ENCODE measurements around the gene PRKCB. TPM values are rescaled to one million over a fixed set of nuclear protein-coding genes. Genes with fewer than 3 reads are reported as not detected.

Gene PRKCB
- total RNA-seq, 1 donor from 2014 or later, result 24.1 TPM

DNA sequence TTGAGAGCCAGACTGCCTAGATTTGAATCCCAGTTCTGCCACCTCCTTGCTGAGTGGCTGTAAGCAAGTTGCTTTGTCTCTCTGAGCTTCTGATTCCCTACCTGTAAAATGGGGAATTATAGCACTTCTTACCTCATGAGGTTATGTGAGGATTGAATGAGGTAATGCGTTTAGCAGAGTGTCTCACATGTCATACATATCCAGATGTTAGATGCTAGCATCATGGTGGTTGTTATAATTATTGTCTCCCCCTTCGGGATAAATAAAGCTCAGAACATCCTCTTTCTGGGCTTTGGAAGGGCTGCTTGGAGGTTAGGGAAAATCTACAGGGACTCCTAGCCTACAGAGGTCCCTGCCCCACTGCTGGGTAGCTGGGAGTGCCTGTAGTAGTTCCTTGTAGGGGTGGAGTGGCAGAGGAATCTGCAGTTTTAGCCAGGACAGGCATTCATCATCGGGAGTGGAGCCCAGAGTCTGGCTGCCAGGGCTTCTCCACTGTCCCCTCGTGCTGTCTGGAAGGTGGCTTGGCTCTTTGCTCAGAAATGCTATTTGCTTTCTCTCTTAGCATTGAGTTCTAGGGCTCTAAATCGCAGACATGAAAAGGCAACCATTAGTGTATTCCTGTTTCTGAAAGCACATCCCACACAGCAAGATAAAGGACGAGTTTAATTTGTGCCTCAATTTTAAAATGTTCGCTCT lies 282.5 kb downstream of the PRKCB start:
- Histone ChIP-seq H3K36me3 (no peaks in the 10 kb centered on the region), H3K27ac (no peak overlapping the region), H3K27me3 (ENCODE audit: low read depth) (no peaks in the 10 kb centered on the region), H3K9me3 (no peaks in the 10 kb centered on the region), H3K4me1 (no peaks in the 10 kb centered on the region), H3K4me3 (no peak overlapping the region)
- ATAC-seq (no peak), DNase-seq (no peak)
- intact Hi-C loops (cut with DNase I), result no loop called here
- TF ChIP-seq, protein P1, sequence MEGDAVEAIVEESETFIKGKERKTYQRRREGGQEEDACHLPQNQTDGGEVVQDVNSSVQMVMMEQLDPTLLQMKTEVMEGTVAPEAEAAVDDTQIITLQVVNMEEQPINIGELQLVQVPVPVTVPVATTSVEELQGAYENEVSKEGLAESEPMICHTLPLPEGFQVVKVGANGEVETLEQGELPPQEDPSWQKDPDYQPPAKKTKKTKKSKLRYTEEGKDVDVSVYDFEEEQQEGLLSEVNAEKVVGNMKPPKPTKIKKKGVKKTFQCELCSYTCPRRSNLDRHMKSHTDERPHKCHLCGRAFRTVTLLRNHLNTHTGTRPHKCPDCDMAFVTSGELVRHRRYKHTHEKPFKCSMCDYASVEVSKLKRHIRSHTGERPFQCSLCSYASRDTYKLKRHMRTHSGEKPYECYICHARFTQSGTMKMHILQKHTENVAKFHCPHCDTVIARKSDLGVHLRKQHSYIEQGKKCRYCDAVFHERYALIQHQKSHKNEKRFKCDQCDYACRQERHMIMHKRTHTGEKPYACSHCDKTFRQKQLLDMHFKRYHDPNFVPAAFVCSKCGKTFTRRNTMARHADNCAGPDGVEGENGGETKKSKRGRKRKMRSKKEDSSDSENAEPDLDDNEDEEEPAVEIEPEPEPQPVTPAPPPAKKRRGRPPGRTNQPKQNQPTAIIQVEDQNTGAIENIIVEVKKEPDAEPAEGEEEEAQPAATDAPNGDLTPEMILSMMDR (IDR thresholded peaks at IDR 0.05), result no peak

DNA sequence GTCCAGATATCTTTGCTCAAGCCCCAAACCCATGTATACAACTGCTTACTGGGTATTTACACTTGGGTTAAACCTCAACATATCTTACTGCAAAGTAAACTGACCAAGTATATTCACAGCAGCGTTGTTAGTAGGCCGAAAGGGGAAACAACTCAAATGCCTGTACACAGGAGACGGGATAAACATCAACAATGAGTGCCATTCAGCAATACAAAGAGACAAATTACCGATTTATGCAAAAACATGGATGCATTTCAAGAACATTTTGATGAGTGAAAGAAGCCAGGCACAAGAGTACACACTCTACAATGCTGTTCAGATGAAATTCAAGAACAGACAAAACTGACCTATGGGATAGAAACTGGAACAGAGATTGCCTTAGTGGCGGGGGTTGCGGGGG lies 284.0 kb downstream of the PRKCB start:
- Histone ChIP-seq H3K4me1 (no peaks in the 10 kb centered on the region), H3K36me3 (peaks cover 10% of the 10 kb centered on the region), H3K27me3 (ENCODE audit: low read depth) (no peaks in the 10 kb centered on the region), H3K27ac (no peak overlapping the region), H3K9me3 (no peaks in the 10 kb centered on the region), H3K4me3 (no peak overlapping the region)
- intact Hi-C loops (cut with DNase I), result no loop called here
- DNase-seq (no peak), ATAC-seq (no peak)
- TF ChIP-seq, protein P1 (IDR thresholded peaks at IDR 0.05), result no peak

DNA sequence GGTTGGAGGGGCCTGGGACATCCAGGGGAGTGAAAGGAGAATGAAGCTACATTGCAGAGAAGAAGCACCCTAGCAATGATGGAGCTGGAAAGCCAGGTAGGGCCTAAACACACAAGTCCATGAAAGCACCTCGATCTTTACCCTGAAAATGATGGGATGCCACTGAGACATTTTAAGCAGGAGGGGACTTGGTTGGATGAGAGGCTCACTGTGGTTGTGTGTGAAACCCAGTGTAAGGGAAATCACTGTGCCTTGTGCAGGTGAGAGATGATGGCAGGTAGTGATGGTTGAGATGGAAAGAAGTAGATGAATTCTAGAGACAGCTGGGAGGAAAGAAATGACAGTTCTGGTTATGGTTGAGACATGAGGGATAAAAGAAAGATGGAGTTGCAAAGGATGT lies 287.5 kb downstream of the PRKCB start:
- Histone ChIP-seq H3K27ac (no peak overlapping the region), H3K4me1 (no peaks in the 10 kb centered on the region), H3K9me3 (no peaks in the 10 kb centered on the region), H3K27me3 (ENCODE audit: low read depth) (no peaks in the 10 kb centered on the region), H3K36me3 (peaks cover 10% of the 10 kb centered on the region), H3K4me3 (no peak overlapping the region)
- ATAC-seq (no peak), DNase-seq (no peak)
- TF ChIP-seq, protein P1 (IDR thresholded peaks at IDR 0.05), result no peak
- intact Hi-C loops (cut with DNase I), result no loop called here

DNA sequence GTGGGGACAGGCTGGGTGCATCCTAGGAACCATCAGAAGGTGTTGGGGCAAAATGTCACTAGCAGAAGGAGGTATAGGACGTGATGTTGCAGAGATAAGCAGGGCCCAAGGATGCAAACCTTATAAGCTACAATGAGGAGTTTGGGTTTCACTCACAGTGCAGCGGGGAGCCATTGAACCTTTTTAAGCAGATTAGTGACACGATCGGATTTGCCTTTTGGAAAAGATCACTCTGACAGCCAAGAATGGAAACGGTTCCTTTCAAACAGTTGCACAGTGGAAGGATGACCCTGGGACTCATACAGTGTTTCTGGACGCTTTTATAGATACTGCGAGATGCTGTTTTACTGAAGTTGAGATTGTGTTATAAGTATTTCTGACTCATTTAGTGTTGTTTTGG lies 288.5 kb downstream of the PRKCB start:
- no peak for ATAC-seq
- H3K9me3 ChIP-seq, result no peaks in the 10 kb centered on the region
- no peak overlapping the region for H3K4me3 ChIP-seq
- DNase-seq, result no peak
- intact Hi-C loops (cut with DNase I), result no loop called here
- no peak overlapping the region for H3K27ac ChIP-seq
- TF ChIP-seq, protein P1 (IDR thresholded peaks at IDR 0.05), result no peak
- no peaks in the 10 kb centered on the region for H3K27me3 ChIP-seq (ENCODE audit: low read depth)
- peaks cover 10% of the 10 kb centered on the region for H3K36me3 ChIP-seq
- no peaks in the 10 kb centered on the region for H3K4me1 ChIP-seq

DNA sequence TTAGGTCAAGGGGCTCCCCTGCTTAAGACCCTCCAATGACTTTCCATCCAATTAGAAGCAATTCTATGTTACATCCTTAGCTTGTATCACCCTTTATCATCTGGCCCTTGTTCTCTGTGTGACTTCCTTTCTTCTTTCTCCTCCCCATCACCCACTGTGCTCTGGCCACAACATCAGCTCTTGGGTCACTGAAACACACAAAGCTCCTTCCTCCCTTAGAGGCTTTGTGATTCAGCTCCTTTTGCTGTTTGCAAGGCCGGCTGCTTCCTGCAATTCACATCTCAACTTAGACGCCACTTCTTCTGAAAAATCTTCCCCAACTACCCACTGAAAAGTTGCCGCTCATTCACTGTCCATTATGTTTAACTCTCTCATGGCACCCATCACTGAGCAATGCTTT lies 289.4 kb downstream of the PRKCB start:
- H3K27ac ChIP-seq, result no peak overlapping the region
- ATAC-seq (no peak), DNase-seq (no peak)
- H3K4me1 ChIP-seq, result no peaks in the 10 kb centered on the region
- H3K9me3 ChIP-seq, result no peaks in the 10 kb centered on the region
- TF ChIP-seq, protein P1 (IDR thresholded peaks at IDR 0.05), result no peak
- no peak overlapping the region for H3K4me3 ChIP-seq
- no peaks in the 10 kb centered on the region for H3K27me3 ChIP-seq (ENCODE audit: low read depth)
- intact Hi-C loops (cut with DNase I), result no loop called here
- peaks cover 10% of the 10 kb centered on the region for H3K36me3 ChIP-seq
